ENCODE results near the gene GPR85. TPM values are rescaled to one million over a fixed set of nuclear protein-coding genes. Genes with fewer than 3 reads are reported as not detected.

GPR85 gene
- total RNA-seq (2022; extraction: Qiagen RNA extraction; ENCODE audit: low read depth): not detected in 5 replicates

GRCh38 chr7:113086431-113086888 lies at the start of gene GPR85:
GPR85 (minus strand) TSS chr7:113086827; CDS start chr7:113084721, 2,106 bp downstream.

GRCh38 chr7:113118074-113118959 lies 31.7 kb upstream of the GPR85 start, which contains the start of gene SMIM30:
SMIM30 (minus strand) TSS chr7:113118554; CDS start chr7:113117578, 976 bp downstream.

Other genes with a start within 250 kb of the GPR85 start
- 23.5 to 43.3 TPM (median 34.0 TPM) in 5 replicates for gene SMIM30, start 31.7 kb upstream of the GPR85 start, total RNA-seq (2022; extraction: Qiagen RNA extraction; ENCODE audit: low read depth)